Right atrium auricular region (tissue), 2 donors: ENCODE measurements around the gene WNK2. TPM values are rescaled to one million over a fixed set of nuclear protein-coding genes. Genes with fewer than 3 reads are reported as not detected.

Experiments
- DNase-seq: peaks from one replicate; pipeline ENCODE4 v3.0.0-alpha.2; 2019; ENCODE audit warnings: low spot score
- H3K27ac ChIP-seq, 2 donors: fragments of 200-600 bp; sonication (generic); 1 replicate in 1 of 2; 2 replicates in 1 of 2; pipeline ENCODE4 v1.5.1; 2016 to 2019
- H3K27me3 ChIP-seq, 2 donors: fragments of 200-600 bp; sonication (generic); one replicate each; pipeline versions ENCODE4 v1.5.1 to v1.6.0; 2017 to 2019
- H3K36me3 ChIP-seq: fragments of 200-600 bp; sonication (generic); one replicate; pipeline ENCODE4 v1.5.1; 2016
- H3K4me1 ChIP-seq, 2 donors: fragments of 200-600 bp; sonication (generic); one replicate each; pipeline versions ENCODE4 v1.5.1 to v1.6.0; 2017 to 2019
- H3K4me3 ChIP-seq, 2 donors: fragments of 200-600 bp; sonication (generic); 1 replicate in 1 of 2; 2 replicates in 1 of 2; pipeline ENCODE4 v1.5.1; 2017 to 2019; ENCODE audit warnings: mild to moderate bottlenecking in 1 of 2, moderate library complexity in 1 of 2
- H3K9me3 ChIP-seq, 2 donors: fragments of 200-600 bp; sonication (generic); one replicate each; pipeline ENCODE4 v1.5.1; 2019
- CTCF ChIP-seq, 2 donors: fragments of 200-600 bp; sonication (generic); IDR thresholded peaks; one replicate each; pipeline ENCODE4 v1.5.1; 2019; ENCODE audit warnings: antibody characterized with exemption in 2 of 2
- total RNA-seq, 2 donors: library from RNA; depleted of rRNA; stranded (reverse); fragments of >200 nt; gene quantifications; one replicate each; pipeline ENCODE4 v1.1.0, GENCODE V29; 2016

The WNK2 gene
- total RNA-seq, 2 donors from 2014 or later, result 61.4 to 132 TPM

DNA sequence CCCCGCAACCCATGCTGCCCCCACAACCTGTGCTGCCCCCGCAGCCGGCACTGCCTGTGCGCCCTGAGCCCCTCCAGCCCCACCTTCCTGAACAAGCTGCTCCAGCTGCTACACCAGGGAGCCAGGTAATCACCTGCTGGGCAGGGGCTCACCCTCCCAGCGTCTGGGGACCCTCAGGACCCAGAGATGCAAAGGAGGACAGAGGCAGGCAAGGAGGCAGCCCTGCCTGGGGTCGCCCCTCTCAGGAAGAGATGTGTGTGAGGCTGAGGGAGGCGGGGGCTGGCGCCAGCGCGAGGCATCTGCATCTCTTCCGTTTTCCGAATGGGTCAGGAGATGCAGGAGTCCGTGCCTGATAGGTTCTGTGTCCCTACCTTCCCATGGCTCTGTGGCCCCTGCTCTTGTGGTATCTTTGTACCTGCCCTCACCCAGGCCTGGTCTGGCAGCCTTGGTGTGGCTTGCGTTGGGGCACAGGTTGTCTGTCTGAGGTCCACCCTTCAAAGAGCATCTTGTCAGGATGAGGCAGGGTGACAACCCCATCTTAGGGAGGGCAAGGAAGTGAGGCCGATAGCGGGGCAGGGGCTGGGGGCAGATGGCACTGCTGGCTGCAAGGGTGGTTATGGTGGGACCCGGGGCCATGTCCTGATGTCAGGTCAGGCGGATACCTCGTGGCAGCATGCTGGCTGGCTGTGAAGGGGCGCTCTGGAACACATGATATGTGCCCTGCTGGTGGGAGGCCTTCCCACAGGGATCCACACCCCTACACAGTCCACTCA is 75.7 kb downstream of the WNK2 start:
- Histone ChIP-seq H3K27ac (no peak overlapping the region), H3K4me1 (peaks cover 0 to 23% of the 10 kb centered on the region in 2 donors), H3K4me3 (no peak overlapping the region), H3K36me3 (no peaks in the 10 kb centered on the region), H3K27me3 (no peaks in the 10 kb centered on the region), H3K9me3 (no peaks in the 10 kb centered on the region)
- TF ChIP-seq CTCF (IDR thresholded peaks at IDR 0.05), result no peak
- peak; percentile 46 for DNase-seq

GRCh38 chr9:93260263-93261066 is 76.5 kb downstream of the WNK2 start:
- no peaks in the 10 kb centered on the region for H3K9me3 ChIP-seq
- H3K4me1 ChIP-seq, result peaks cover 0 to 25% of the 10 kb centered on the region in 2 donors
- no peak for TF ChIP-seq CTCF (IDR thresholded peaks at IDR 0.05)
- H3K4me3 ChIP-seq, result no peak overlapping the region
- peak; percentile 38 for DNase-seq
- H3K27ac ChIP-seq, result no peak overlapping the region
- no peaks in the 10 kb centered on the region for H3K36me3 ChIP-seq
- no peaks in the 10 kb centered on the region for H3K27me3 ChIP-seq

GRCh38 chr9:93261281-93261680 is 77.3 kb downstream of the WNK2 start:
- peak overlapping the region in 1 of 2 donors; percentile 51 for H3K27ac ChIP-seq
- peak; percentile 36 for DNase-seq
- no peak overlapping the region for H3K4me3 ChIP-seq
- H3K36me3 ChIP-seq, result no peaks in the 10 kb centered on the region
- H3K27me3 ChIP-seq, result no peaks in the 10 kb centered on the region
- no peaks in the 10 kb centered on the region for H3K9me3 ChIP-seq
- TF ChIP-seq CTCF (IDR thresholded peaks at IDR 0.05), result no peak
- peaks cover 0 to 33% of the 10 kb centered on the region in 2 donors for H3K4me1 ChIP-seq

GRCh38 chr9:93261735-93262523 is 78.0 kb downstream of the WNK2 start:
- Histone ChIP-seq H3K9me3 (no peaks in the 10 kb centered on the region), H3K4me1 (peaks cover 0 to 34% of the 10 kb centered on the region in 2 donors), H3K27me3 (no peaks in the 10 kb centered on the region), H3K36me3 (no peaks in the 10 kb centered on the region), H3K4me3 (no peak overlapping the region), H3K27ac (peak overlapping the region in 1 of 2 donors; percentile 51)
- no peak for TF ChIP-seq CTCF (IDR thresholded peaks at IDR 0.05)
- peak; percentile 55 for DNase-seq

DNA sequence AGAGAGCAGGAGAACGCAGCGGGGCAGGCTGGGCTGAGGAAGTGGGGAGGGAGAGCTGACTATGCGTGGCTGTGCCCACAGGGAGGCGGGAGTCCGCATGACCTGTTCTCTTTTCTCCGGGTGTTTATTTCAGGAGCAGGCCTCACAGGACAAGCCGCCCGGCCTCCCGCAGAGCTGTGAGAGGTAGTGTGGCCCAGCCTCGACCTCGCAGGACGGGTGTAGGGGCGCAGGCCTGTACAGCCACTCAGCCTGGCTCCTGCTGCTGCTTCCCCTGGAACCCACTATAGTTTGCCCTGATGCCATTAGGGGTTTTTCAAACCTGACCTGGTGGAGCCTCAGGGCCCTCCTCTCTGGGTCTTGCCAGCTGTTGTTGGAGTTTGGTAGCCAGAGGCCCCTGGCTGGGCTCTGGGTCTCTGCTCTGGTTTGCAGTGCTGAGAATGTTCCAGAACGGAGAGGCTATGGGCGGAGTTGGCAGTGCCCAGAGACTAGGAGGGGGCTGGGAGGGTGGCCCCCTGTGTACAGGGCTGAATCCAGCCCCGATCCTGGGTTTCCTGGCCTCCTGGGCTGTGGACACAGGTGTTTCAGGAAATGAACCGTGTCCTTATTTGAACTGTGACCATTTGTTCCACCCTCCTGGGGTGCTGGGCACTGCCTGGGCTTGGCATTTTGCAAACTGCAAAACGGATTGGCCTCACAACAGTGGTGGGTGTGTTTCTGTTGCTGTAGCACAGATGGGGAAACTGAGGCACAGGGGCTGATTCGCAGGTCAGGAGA is 78.8 kb downstream of the WNK2 start:
- H3K9me3 ChIP-seq, result no peaks in the 10 kb centered on the region
- peaks cover under 1% of the 10 kb centered on the region for H3K36me3 ChIP-seq
- H3K4me1 ChIP-seq, result peaks cover 0 to 34% of the 10 kb centered on the region in 2 donors
- H3K27me3 ChIP-seq, result no peaks in the 10 kb centered on the region
- no peak overlapping the region for H3K4me3 ChIP-seq
- H3K27ac ChIP-seq, result peak overlapping the region in 1 of 2 donors; percentile 48
- no peak for TF ChIP-seq CTCF (IDR thresholded peaks at IDR 0.05)
- peak; percentile 57 for DNase-seq
